Measurements from ENCODE around the gene TMEM243.

TMEM243 gene

DNA sequence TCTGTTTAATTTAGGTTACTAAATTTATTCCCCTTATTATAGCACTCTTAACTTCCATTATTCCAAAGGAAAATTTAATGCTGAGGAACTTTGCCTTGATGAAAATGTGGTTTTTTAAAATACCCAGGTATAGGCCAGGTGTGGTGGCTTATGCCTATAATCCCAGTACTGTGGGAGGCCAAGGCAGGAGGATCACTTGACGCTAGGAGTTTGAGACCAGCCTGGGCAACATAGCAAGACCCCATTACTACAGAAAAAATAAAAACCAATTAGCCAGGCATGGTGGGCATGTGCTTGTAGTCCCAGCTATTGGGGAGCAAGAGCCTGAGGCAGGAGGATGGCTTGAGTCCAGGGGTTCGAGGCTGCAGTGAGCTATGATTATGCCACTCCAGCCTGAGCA is 32.4 kb downstream of the TMEM243 start:
- Histone ChIP-seq H3K4me1 (ENCODE audit: control insufficient read depth, insufficient read depth, low read length) (no peaks in the 10 kb centered on the region), H3K4me3 (ENCODE audit: low read depth, low read length) (no peak overlapping the region), H3K27me3 (ENCODE audit: control insufficient read depth, insufficient read depth, low read length) (no peaks in the 10 kb centered on the region), H3K9ac (ENCODE audit: low read depth, low read length) (no peak overlapping the region), H3K36me3 (ENCODE audit: control insufficient read depth, insufficient read depth, low read length) (peaks cover 31% of the 10 kb centered on the region), H3K9me3 (ENCODE audit: control insufficient read depth, insufficient read depth, low read length) (no peaks in the 10 kb centered on the region)

DNA sequence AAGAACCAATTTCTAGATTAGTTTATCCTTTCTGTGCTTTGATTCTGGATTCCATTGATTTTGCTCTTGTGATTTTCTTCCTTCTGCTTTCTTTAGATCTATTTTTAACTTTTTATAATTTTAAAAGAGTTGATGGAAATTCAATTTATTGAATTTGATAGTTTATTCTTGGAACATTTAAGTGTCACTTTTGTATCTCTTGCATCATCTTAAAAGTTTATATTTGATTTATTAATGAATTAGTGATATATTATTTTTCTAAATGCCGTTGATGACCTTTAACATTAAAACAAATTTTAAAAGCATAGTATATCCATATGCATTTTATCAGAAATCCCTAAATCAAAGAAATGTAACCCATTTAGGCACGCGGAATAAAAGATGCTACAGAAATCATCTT is 40.4 kb downstream of the TMEM243 start:
- Histone ChIP-seq H3K27me3 (ENCODE audit: control insufficient read depth, insufficient read depth, low read length) (no peaks in the 10 kb centered on the region), H3K36me3 (ENCODE audit: control insufficient read depth, insufficient read depth, low read length) (peaks cover 15% of the 10 kb centered on the region), H3K4me3 (ENCODE audit: low read depth, low read length) (no peak overlapping the region), H3K4me1 (ENCODE audit: control insufficient read depth, insufficient read depth, low read length) (no peaks in the 10 kb centered on the region), H3K9ac (ENCODE audit: low read depth, low read length) (no peak overlapping the region), H3K9me3 (ENCODE audit: control insufficient read depth, insufficient read depth, low read length) (no peaks in the 10 kb centered on the region)

DNA sequence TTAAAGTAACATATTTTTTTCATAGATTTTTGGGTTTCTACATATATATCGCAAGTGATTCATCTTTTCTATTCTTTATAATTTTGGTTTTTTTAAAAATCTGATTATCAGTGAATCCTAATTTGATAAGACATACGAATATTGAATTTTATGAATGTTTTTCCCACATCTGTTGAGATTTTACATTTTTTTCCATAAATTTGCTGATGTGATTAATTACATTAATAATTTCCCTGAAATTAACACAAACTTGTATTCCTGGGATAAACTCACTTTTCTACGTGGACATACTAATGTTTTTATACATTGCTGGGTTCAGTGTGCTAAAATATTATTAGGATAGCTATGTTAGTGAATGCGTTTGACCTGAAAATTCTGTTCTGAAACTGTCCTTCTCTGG is 41.2 kb downstream of the TMEM243 start:
- Histone ChIP-seq H3K27me3 (ENCODE audit: control insufficient read depth, insufficient read depth, low read length) (no peaks in the 10 kb centered on the region), H3K4me1 (ENCODE audit: control insufficient read depth, insufficient read depth, low read length) (no peaks in the 10 kb centered on the region), H3K4me3 (ENCODE audit: low read depth, low read length) (no peak overlapping the region), H3K9ac (ENCODE audit: low read depth, low read length) (no peak overlapping the region), H3K36me3 (ENCODE audit: control insufficient read depth, insufficient read depth, low read length) (peaks cover 16% of the 10 kb centered on the region), H3K9me3 (ENCODE audit: control insufficient read depth, insufficient read depth, low read length) (no peaks in the 10 kb centered on the region)

DNA sequence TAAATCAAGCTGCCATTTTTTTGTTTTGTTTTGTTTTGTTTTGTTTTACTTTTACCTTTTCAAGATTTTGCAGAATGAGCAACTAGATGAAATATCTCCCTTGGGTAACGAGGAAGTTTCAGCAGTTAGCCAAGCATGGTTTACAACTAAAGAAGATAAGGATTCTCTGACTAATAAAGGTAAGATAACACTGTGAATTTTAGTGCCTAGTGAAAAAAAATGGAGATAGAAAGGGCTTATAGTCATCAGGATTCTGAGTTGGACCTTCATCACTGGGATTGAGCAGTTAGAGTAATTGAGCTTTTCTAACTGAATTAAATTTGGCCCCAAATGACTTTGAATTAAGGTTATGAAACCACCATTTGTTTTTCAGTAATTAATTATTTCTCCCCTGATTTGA is 46.1 kb downstream of the TMEM243 start:
- Histone ChIP-seq H3K27me3 (ENCODE audit: control insufficient read depth, insufficient read depth, low read length) (no peaks in the 10 kb centered on the region), H3K9ac (ENCODE audit: low read depth, low read length) (no peak overlapping the region), H3K36me3 (ENCODE audit: control insufficient read depth, insufficient read depth, low read length) (peaks cover 20% of the 10 kb centered on the region), H3K9me3 (ENCODE audit: control insufficient read depth, insufficient read depth, low read length) (no peaks in the 10 kb centered on the region), H3K4me1 (ENCODE audit: control insufficient read depth, insufficient read depth, low read length) (no peaks in the 10 kb centered on the region), H3K4me3 (ENCODE audit: low read depth, low read length) (no peak overlapping the region)

DNA sequence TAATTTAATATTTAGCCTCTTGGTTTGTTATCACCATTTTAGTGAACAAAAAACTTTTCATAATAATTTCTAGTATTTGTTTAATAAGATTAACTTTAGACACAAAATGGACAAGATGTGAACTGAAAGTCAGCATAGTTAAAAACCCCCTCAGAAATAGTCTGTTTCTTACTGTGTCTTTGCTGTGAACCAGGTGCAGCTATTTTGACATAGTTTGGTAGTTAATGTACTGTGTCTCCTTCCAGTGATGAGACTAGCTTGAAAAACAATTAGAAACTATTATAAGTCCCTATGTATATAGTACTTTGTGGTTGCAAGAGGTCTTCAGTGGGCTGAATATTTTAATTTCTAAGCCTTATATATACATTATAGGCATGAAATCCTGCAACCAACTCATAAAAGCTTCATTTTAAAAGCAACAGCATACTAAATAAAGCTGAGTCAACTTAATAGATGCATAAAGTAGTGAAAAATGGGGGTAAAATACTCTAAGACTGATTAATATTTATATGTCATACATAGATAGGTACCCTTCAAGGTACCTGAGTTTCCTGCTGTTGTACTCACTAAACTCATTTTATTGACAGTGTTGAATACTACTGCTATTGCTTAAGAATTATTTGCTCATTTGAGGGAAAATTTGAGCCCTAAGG is 48.1 kb downstream of the TMEM243 start:
- peaks cover 24% of the 10 kb centered on the region for H3K36me3 ChIP-seq (ENCODE audit: control insufficient read depth, insufficient read depth, low read length)
- H3K27me3 ChIP-seq (ENCODE audit: control insufficient read depth, insufficient read depth, low read length), result no peaks in the 10 kb centered on the region
- no peak overlapping the region for H3K4me3 ChIP-seq (ENCODE audit: low read depth, low read length)
- H3K4me1 ChIP-seq (ENCODE audit: control insufficient read depth, insufficient read depth, low read length), result no peaks in the 10 kb centered on the region
- H3K9me3 ChIP-seq (ENCODE audit: control insufficient read depth, insufficient read depth, low read length), result no peaks in the 10 kb centered on the region
- no peak overlapping the region for H3K9ac ChIP-seq (ENCODE audit: low read depth, low read length)

DNA sequence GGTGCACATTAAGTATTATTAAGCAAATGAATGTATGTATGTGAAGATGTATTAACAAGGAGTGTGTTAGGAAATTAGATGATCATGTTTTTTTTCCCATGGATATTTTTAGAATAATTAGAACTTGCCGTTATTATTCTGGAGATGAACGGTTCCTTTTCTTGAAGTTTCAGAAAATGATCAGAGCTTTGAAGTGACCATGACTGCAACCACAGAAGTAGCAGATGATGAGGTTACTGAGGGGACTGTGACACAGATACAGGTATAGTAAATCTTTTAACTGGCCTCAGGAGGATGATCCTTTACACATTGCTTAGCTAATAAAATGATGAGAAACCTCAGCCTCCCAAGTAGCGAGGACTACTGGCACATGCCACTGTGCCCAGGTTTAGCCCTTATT is 48.7 kb downstream of the TMEM243 start:
- Histone ChIP-seq H3K4me1 (ENCODE audit: control insufficient read depth, insufficient read depth, low read length) (no peaks in the 10 kb centered on the region), H3K27me3 (ENCODE audit: control insufficient read depth, insufficient read depth, low read length) (no peaks in the 10 kb centered on the region), H3K9ac (ENCODE audit: low read depth, low read length) (no peak overlapping the region), H3K36me3 (ENCODE audit: control insufficient read depth, insufficient read depth, low read length) (peaks cover 21% of the 10 kb centered on the region), H3K4me3 (ENCODE audit: low read depth, low read length) (no peak overlapping the region), H3K9me3 (ENCODE audit: control insufficient read depth, insufficient read depth, low read length) (no peaks in the 10 kb centered on the region)

DNA sequence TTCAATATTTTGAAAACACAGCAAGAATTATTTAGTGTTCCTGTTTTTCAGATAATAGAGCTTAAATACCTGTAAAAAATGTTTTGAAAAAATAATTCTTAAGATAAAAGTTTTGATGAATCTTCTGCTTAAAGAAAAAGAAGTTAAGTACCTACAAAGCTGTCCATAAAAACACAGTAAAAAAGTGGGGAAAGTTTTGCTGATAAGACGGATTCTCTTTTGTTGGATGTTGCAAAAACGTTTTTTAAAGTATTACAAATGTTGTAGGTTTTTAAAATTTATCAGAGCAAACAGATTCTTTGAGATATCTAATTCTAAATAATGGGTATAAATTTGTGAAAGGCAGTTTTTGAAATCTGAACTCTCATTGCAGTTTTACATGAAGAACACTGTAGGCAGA is 55.1 kb downstream of the TMEM243 start:
- Histone ChIP-seq H3K9ac (ENCODE audit: low read depth, low read length) (no peak overlapping the region), H3K4me1 (ENCODE audit: control insufficient read depth, insufficient read depth, low read length) (no peaks in the 10 kb centered on the region), H3K36me3 (ENCODE audit: control insufficient read depth, insufficient read depth, low read length) (peaks cover 13% of the 10 kb centered on the region), H3K27me3 (ENCODE audit: control insufficient read depth, insufficient read depth, low read length) (no peaks in the 10 kb centered on the region), H3K4me3 (ENCODE audit: low read depth, low read length) (no peak overlapping the region), H3K9me3 (ENCODE audit: control insufficient read depth, insufficient read depth, low read length) (no peaks in the 10 kb centered on the region)

DNA sequence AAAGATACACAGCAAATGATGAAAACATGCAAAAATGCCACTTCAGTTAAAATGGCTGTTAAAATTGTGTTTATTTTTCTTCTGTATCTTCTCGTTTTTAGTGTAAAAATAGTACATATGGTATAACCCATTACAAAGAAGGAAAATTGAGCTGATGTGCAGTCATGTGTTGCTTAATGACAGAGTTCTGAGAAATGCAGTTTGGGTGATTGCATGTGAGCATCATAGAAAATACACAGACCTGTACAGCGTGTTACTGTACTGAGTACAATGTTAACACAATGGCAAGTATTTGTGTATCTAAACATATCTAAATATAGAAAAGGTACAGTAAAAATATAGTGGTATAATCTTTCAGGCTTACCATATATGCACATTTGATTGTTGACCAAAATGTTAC is 60.0 kb downstream of the TMEM243 start:
- H3K4me1 ChIP-seq (ENCODE audit: control insufficient read depth, insufficient read depth, low read length), result peaks cover 2% of the 10 kb centered on the region
- H3K9me3 ChIP-seq (ENCODE audit: control insufficient read depth, insufficient read depth, low read length), result no peaks in the 10 kb centered on the region
- no peaks in the 10 kb centered on the region for H3K27me3 ChIP-seq (ENCODE audit: control insufficient read depth, insufficient read depth, low read length)
- peaks cover 6% of the 10 kb centered on the region for H3K36me3 ChIP-seq (ENCODE audit: control insufficient read depth, insufficient read depth, low read length)
- H3K4me3 ChIP-seq (ENCODE audit: low read depth, low read length), result no peak overlapping the region
- no peak overlapping the region for H3K9ac ChIP-seq (ENCODE audit: low read depth, low read length)

DNA sequence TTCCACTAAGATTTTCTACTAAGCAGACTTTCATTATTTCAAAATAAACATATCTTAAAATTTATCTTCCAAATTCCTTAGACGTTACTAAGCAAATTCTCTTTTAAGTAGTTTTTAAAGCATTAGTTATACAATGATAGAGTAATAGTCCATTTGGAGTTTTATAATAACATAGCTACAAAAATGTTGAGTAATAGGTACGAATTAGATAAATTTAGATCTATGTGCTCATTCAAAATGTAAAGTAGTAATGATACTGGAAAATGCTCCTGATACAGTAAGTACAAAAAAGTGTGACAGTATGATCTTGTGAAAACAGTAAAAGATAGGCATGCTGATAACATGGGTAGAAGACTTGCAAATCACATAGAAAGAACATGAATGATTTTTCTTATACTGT is 62.8 kb downstream of the TMEM243 start:
- no peaks in the 10 kb centered on the region for H3K36me3 ChIP-seq (ENCODE audit: control insufficient read depth, insufficient read depth, low read length)

DNA sequence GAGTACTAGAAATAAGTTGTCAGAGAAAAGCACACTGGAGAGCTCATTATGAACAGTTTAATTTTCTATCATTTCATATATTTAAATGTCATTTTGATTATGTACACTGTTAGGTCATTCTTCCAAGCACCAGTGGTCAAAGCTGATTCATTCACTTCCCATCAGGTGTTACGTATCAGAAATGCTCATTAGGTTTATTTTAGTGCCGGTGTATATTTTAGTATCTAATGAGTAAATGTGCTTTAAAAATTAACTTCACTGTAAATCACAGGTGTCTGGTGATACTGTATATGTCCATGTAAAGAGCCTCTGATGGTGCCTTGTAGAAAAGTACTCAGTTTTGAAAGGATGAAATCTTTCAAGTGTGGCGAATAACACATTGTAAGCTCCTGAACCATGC is 63.7 kb downstream of the TMEM243 start:
- Histone ChIP-seq H3K27me3 (ENCODE audit: control insufficient read depth, insufficient read depth, low read length) (no peaks in the 10 kb centered on the region), H3K36me3 (ENCODE audit: control insufficient read depth, insufficient read depth, low read length) (no peaks in the 10 kb centered on the region), H3K4me1 (ENCODE audit: control insufficient read depth, insufficient read depth, low read length) (peaks cover 2% of the 10 kb centered on the region), H3K4me3 (ENCODE audit: low read depth, low read length) (no peak overlapping the region), H3K9ac (ENCODE audit: low read depth, low read length) (no peak overlapping the region), H3K9me3 (ENCODE audit: control insufficient read depth, insufficient read depth, low read length) (no peaks in the 10 kb centered on the region)

More for the DNA sequence above, 62.8 kb downstream of the TMEM243 start:
- H3K9ac ChIP-seq (ENCODE audit: low read depth, low read length), result no peak overlapping the region
- H3K4me3 ChIP-seq (ENCODE audit: low read depth, low read length), result no peak overlapping the region
- H3K4me1 ChIP-seq (ENCODE audit: control insufficient read depth, insufficient read depth, low read length), result peaks cover 2% of the 10 kb centered on the region
- no peaks in the 10 kb centered on the region for H3K27me3 ChIP-seq (ENCODE audit: control insufficient read depth, insufficient read depth, low read length)
- no peaks in the 10 kb centered on the region for H3K9me3 ChIP-seq (ENCODE audit: control insufficient read depth, insufficient read depth, low read length)

DNA sequence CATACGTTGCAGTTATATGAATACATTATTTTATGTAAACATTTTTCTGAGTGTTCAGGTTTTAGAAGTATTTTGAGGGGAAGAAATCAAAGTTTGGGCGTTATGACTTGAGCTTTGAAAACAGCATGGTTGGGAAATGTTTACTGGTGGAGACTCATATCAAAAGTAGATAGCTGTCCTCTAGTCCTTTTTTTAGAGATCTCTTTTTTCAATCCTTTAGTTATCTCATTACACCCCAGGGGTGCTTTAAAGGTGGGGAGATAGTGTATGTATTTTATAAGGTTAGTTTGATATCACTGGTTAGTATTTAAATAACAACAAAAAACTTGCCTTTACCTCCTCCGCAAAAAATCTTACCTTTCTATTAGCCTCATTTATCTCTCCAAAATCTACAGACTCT is 65.0 kb downstream of the TMEM243 start:
- Histone ChIP-seq H3K27me3 (ENCODE audit: control insufficient read depth, insufficient read depth, low read length) (no peaks in the 10 kb centered on the region), H3K4me1 (ENCODE audit: control insufficient read depth, insufficient read depth, low read length) (peaks cover 2% of the 10 kb centered on the region), H3K9me3 (ENCODE audit: control insufficient read depth, insufficient read depth, low read length) (no peaks in the 10 kb centered on the region), H3K36me3 (ENCODE audit: control insufficient read depth, insufficient read depth, low read length) (no peaks in the 10 kb centered on the region), H3K9ac (ENCODE audit: low read depth, low read length) (no peak overlapping the region), H3K4me3 (ENCODE audit: low read depth, low read length) (peak overlapping the region; percentile 97)

DNA sequence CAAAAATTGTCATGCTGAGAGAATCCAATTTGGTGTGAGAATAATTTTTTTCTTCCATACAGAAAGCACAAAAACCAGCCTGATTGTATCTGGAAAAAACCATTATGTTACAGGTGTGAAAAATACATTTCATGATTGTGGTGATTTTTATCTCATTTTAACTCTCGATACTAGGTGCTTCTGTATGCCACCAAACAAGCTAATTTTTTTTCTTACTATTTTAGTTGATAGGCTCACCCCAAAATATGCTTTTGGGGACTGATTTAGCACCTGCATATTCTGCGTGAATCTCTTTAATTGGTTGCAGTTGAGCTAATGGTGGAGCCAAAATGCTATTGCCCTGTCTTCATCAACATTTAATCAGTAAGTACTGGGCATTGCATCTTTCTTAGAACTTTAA is 65.4 kb downstream of the TMEM243 start:
- H3K9ac ChIP-seq (ENCODE audit: low read depth, low read length), result peak overlapping the region; percentile 82
- H3K4me3 ChIP-seq (ENCODE audit: low read depth, low read length), result peak overlapping the region; percentile 97
- no peaks in the 10 kb centered on the region for H3K36me3 ChIP-seq (ENCODE audit: control insufficient read depth, insufficient read depth, low read length)
- peaks cover 2% of the 10 kb centered on the region for H3K4me1 ChIP-seq (ENCODE audit: control insufficient read depth, insufficient read depth, low read length)
- no peaks in the 10 kb centered on the region for H3K9me3 ChIP-seq (ENCODE audit: control insufficient read depth, insufficient read depth, low read length)
- no peaks in the 10 kb centered on the region for H3K27me3 ChIP-seq (ENCODE audit: control insufficient read depth, insufficient read depth, low read length)

Measured in iPS-15b (cell line).